ENCODE results near the gene DENND2A.
"Not testable (repeated sequence)": the region's sequence is repeated elsewhere in the genome, so short reads cannot be mapped to it uniquely, and the experiment has no call there.

DENND2A gene

DNA sequence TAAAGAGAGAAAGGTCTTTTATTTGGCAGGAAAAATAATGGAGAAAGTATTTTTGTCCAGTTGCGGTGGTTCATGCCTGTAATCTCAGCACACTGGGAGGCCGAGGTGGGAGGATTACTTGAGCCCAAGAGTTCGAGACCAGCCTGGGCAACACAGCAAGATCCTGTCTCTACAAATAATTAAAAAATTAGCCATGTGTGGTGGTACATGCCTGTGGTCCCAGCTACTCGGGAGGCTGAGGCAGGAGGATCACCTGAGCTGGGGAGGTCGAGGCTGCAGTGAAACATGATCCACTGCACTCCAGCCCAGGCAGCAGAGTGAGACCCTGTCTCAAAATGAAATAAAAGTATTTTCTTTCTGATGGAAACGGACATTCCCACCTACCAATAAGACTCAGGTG lies 83.5 kb downstream of the DENND2A start:
- Histone ChIP-seq H3K4me3 (ENCODE audit: low read depth, low read length, poor library complexity, severe bottlenecking) (no peak overlapping the region), H3K27me3 (ENCODE audit: insufficient read depth, low read length) (peaks cover 7% of the 10 kb centered on the region; the same call in 1 of the 2 replicates), H3K9me3 (ENCODE audit: low read length) (no peaks in the 10 kb centered on the region), H3K9ac (ENCODE audit: low read length) (no peak overlapping the region), H2AFZ (ENCODE audit: low read length) (no peak overlapping the region), H3K27ac (ENCODE audit: low read depth, low read length, poor library complexity, severe bottlenecking) (no peak overlapping the region), H3K9me2 (ENCODE audit: low read depth, low read length) (no peaks in the 10 kb centered on the region), H3K36me3 (ENCODE audit: insufficient read depth, low read length) (no peaks in the 10 kb centered on the region), H3F3A (ENCODE audit: insufficient read depth, low read length) (no peaks in the 10 kb centered on the region), H3K79me2 (ENCODE audit: insufficient read depth, low read length) (no peaks in the 10 kb centered on the region), H4K20me1 (ENCODE audit: insufficient read depth, low read length) (no peaks in the 10 kb centered on the region), H3K4me2 (ENCODE audit: low read length) (no peak overlapping the region), H3K4me1 (ENCODE audit: insufficient read depth, low read length, severe bottlenecking) (no peaks in the 10 kb centered on the region)
- TF ChIP-seq EZH2 (IDR thresholded peaks at IDR 0.05; ENCODE audit: borderline replicate concordance, low read length) = no peak
- TF ChIP-seq, protein P1, sequence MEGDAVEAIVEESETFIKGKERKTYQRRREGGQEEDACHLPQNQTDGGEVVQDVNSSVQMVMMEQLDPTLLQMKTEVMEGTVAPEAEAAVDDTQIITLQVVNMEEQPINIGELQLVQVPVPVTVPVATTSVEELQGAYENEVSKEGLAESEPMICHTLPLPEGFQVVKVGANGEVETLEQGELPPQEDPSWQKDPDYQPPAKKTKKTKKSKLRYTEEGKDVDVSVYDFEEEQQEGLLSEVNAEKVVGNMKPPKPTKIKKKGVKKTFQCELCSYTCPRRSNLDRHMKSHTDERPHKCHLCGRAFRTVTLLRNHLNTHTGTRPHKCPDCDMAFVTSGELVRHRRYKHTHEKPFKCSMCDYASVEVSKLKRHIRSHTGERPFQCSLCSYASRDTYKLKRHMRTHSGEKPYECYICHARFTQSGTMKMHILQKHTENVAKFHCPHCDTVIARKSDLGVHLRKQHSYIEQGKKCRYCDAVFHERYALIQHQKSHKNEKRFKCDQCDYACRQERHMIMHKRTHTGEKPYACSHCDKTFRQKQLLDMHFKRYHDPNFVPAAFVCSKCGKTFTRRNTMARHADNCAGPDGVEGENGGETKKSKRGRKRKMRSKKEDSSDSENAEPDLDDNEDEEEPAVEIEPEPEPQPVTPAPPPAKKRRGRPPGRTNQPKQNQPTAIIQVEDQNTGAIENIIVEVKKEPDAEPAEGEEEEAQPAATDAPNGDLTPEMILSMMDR (IDR thresholded peaks at IDR 0.05; ENCODE audit: low read length) = no peak

DNA sequence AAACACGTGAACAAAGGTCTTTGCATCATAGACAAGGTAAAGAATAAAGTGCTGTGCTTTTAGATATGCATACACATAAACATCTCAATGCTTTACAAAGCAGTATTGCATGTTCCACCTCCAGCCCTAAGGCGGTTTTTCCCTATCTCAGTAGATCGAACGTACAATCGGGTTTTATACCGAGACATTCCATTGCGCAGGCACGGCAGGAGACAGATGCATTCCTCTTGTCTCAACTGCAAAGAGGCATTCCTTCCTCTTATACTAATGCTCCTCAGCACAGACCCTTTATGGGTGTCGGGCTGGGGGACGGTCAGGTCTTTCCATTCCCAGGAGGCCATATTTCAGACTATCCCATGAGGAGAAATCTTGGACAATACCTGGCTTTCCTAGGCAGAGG lies 87.4 kb downstream of the DENND2A start:
- H3K79me2 ChIP-seq (ENCODE audit: insufficient read depth, low read length); H3K9me2 ChIP-seq (ENCODE audit: low read depth, low read length); H3K9me3 ChIP-seq (ENCODE audit: low read length); H3K4me1 ChIP-seq (ENCODE audit: insufficient read depth, low read length, severe bottlenecking); H3K27me3 ChIP-seq (ENCODE audit: insufficient read depth, low read length); H3K4me3 ChIP-seq (ENCODE audit: low read depth, low read length, poor library complexity, severe bottlenecking); H2AFZ ChIP-seq (ENCODE audit: low read length); H3F3A ChIP-seq (ENCODE audit: insufficient read depth, low read length); H3K9ac ChIP-seq (ENCODE audit: low read length); H4K20me1 ChIP-seq (ENCODE audit: insufficient read depth, low read length); H3K4me2 ChIP-seq (ENCODE audit: low read length); H3K27ac ChIP-seq (ENCODE audit: low read depth, low read length, poor library complexity, severe bottlenecking); H3K36me3 ChIP-seq (ENCODE audit: insufficient read depth, low read length): not testable (repeated sequence)

DNA sequence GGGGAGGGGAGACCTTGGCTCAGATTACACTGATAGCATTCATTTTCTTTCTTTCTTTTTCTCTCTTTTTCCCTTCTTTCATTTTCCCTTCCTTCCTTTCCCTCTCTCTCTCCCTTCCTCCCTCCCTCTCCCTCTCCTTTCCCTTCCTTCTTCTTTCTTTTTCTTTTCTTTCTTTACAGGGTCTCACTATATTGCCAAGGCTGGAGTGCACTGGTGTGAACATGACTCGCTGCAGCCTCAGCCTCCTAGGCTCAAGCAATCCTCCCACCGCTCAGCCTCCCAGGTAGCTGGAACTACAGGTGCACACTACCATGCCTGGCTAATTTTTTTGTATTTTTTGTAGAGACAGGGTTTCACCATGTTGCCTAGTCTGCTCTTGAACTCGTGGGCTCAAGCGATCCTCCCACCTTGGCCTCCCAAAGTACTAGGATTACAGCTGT lies 88.4 kb downstream of the DENND2A start:
- Histone ChIP-seq H3F3A (ENCODE audit: insufficient read depth, low read length) (no peaks in the 10 kb centered on the region), H3K4me1 (ENCODE audit: insufficient read depth, low read length, severe bottlenecking) (no peaks in the 10 kb centered on the region), H3K9me3 (ENCODE audit: low read length) (no peaks in the 10 kb centered on the region), H3K79me2 (ENCODE audit: insufficient read depth, low read length) (no peaks in the 10 kb centered on the region), H2AFZ (ENCODE audit: low read length) (no peak overlapping the region), H3K9me2 (ENCODE audit: low read depth, low read length) (no peaks in the 10 kb centered on the region), H3K4me3 (ENCODE audit: low read depth, low read length, poor library complexity, severe bottlenecking) (no peak overlapping the region), H3K27me3 (ENCODE audit: insufficient read depth, low read length) (0 out of 2 replicates have a peak, but pooled peaks cover 1% of the 10 kb centered on the region), H3K9ac (ENCODE audit: low read length) (no peak overlapping the region), H4K20me1 (ENCODE audit: insufficient read depth, low read length) (no peaks in the 10 kb centered on the region), H3K36me3 (ENCODE audit: insufficient read depth, low read length) (no peaks in the 10 kb centered on the region), H3K4me2 (ENCODE audit: low read length) (no peak overlapping the region), H3K27ac (ENCODE audit: low read depth, low read length, poor library complexity, severe bottlenecking) (no peak overlapping the region)
- TF ChIP-seq, protein P1 (IDR thresholded peaks at IDR 0.05; ENCODE audit: low read length) = no peak
- TF ChIP-seq EZH2 (IDR thresholded peaks at IDR 0.05; ENCODE audit: borderline replicate concordance, low read length) = no peak

Measured in OCI-LY1 (cell line).